Activated CD4-positive, CD25-positive, alpha-beta regulatory T cell (primary cell): Measurements from ENCODE around the gene EBNA1BP2.
"Not testable (repeated sequence)": the region's sequence is repeated elsewhere in the genome, so short reads cannot be mapped to it uniquely, and the experiment has no call there.

Experiments
- DNase-seq, 4 experiments: peaks; one replicate each; lab custom pipeline; 2025; lab: John Stamatoyannopoulos, UW

Gene EBNA1BP2

DNA sequence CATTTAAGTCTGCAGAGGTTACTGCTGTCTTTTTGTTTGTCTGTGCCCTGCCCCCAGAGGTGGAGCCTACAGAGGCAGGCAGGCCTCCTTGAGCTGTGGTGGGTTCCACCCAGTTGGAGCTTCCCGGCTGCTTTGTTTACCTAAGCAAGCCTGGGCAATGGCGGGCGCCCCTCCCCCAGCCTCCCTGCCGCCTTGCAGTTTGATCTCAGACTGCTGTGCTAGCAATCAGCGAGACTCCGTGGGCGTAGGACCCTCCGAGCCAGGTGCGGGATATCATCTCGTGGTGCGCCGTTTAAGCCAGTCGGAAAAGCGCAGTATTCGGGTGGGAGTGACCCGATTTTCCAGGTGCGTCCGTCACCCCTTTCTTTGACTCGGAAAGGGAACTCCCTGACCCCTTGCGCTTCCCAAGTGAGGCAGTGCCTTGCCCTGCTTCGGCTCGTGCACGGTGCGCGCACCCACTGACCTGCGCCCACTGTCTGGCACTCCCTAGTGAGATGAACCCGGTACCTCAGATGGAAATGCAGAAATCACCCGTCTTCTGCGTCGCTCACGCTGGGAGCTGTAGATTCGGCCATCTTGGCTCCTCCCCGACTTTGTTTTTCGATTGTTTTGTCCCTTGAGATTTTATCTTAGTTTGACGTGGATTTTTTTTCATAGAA is 52.0 kb downstream of the EBNA1BP2 start:
- not testable (repeated sequence) for DNase-seq
